PFSK-1 (cell line): ENCODE measurements around the gene TRMT6.

Experiments
- FOXP2 ChIP-seq: optimal IDR thresholded peaks from 2 replicates; pipeline ENCODE3; 2011; ENCODE audit warnings: borderline replicate concordance, control low read depth, inconsistent platforms; ENCODE audit not compliant: insufficient read depth; ENCODE audit errors: extremely low read length, extremely low read depth
- POLR2AphosphoS5 ChIP-seq: IDR thresholded peaks from 2 replicates; pipeline ENCODE4 v1.6.1; 2012; ENCODE audit warnings: low read depth, mild to moderate bottlenecking, control low read depth, low read length, moderate library complexity
- REST ChIP-seq, 2 experiments: IDR thresholded peaks; 2 replicates each; pipeline versions ENCODE4 v1.6.1 to v1.8.0; 2011 to 2012; ENCODE audit warnings: low read depth in 2 of 2, low read length in 2 of 2, control low read depth in 1 of 2, inconsistent platforms in 1 of 2, mild to moderate bottlenecking in 1 of 2, moderate library complexity in 1 of 2; ENCODE audit not compliant: insufficient read depth in 1 of 2
- SIN3A ChIP-seq: IDR thresholded peaks from 2 replicates; pipeline ENCODE4 v1.6.1; 2012; ENCODE audit warnings: mild to moderate bottlenecking, low read length, moderate library complexity, borderline replicate concordance; ENCODE audit not compliant: insufficient read depth
- TAF1 ChIP-seq: IDR thresholded peaks from 2 replicates; pipeline ENCODE4 v1.6.1; 2012; ENCODE audit warnings: low read length, control low read depth, borderline replicate concordance; ENCODE audit not compliant: insufficient read depth

Gene TRMT6

GRCh38 chr20:5977223-5977622, 26.9 kb upstream of the TRMT6 start:
- TF ChIP-seq POLR2AphosphoS5 = no peak
- no peak for TF ChIP-seq TAF1
- TF ChIP-seq FOXP2 = no peak
- no peak for TF ChIP-seq REST (IDR thresholded peaks at IDR 0.05; ENCODE audit: insufficient read depth in 1 of 2, low read depth in 2 of 2, low read length in 2 of 2)
- no peak for TF ChIP-seq SIN3A

- TF ChIP-seq TAF1 (no peak), REST (IDR thresholded peaks at IDR 0.05; ENCODE audit: insufficient read depth in 1 of 2, low read depth in 2 of 2, low read length in 2 of 2) (no peak), POLR2AphosphoS5 (no peak), SIN3A (no peak), FOXP2 (no peak)
Measured at GRCh38 chr20:5975778-5976177, 25.4 kb upstream of the TRMT6 start.

GRCh38 chr20:5974531-5974930, 24.2 kb upstream of the TRMT6 start:
- TF ChIP-seq POLR2AphosphoS5 = no peak
- TF ChIP-seq REST (IDR thresholded peaks at IDR 0.05; ENCODE audit: insufficient read depth in 1 of 2, low read depth in 2 of 2, low read length in 2 of 2) = no peak
- TF ChIP-seq FOXP2 = no peak
- no peak for TF ChIP-seq SIN3A
- TF ChIP-seq TAF1 = no peak

- TF ChIP-seq REST (IDR thresholded peaks at IDR 0.05; ENCODE audit: insufficient read depth in 1 of 2, low read depth in 2 of 2, low read length in 2 of 2) (no peak), TAF1 (no peak), SIN3A (no peak), POLR2AphosphoS5 (no peak), FOXP2 (no peak)
Measured at GRCh38 chr20:5973971-5974370, 23.6 kb upstream of the TRMT6 start.

GRCh38 chr20:5973172-5973571, 22.8 kb upstream of the TRMT6 start:
- no peak for TF ChIP-seq POLR2AphosphoS5
- no peak for TF ChIP-seq SIN3A
- TF ChIP-seq FOXP2 = no peak
- no peak for TF ChIP-seq REST (IDR thresholded peaks at IDR 0.05; ENCODE audit: insufficient read depth in 1 of 2, low read depth in 2 of 2, low read length in 2 of 2)
- TF ChIP-seq TAF1 = no peak
